ENCODE data around the gene B4GALT5.

- TF ChIP-seq CTCF (conservative IDR thresholded peaks at IDR 0.05; ENCODE audit: low read length) (no peak), EZH2phosphoT487 (IDR thresholded peaks at IDR 0.05; ENCODE audit: borderline replicate concordance) (no peak)
These were observed 83.2 kb downstream of the B4GALT5 start for GRCh38 chr20:49630396-49630951.

All from Loucy (cell line).